HG02763 (cell line): ENCODE data around the gene ARID4B.
A peak's percentile ranks its signal among the peaks of the same experiment; 100 is the strongest.
"Not testable (repeated sequence)": the region's sequence is repeated elsewhere in the genome, so short reads cannot be mapped to it uniquely, and the experiment has no call there.

ENCODE experiments used
- ATAC-seq: cut with Tn5 transposase; IDR thresholded peaks from one replicate; pipeline ENCODE4 v1.9.1; 2021; ENCODE audit warnings: mild to moderate bottlenecking, moderate library complexity; ENCODE audit not compliant: unreplicated experiment

The ARID4B gene

GRCh38 chr1:235275836-235276235, 52.1 kb downstream of the ARID4B start:
- no peak for ATAC-seq

- no peak for ATAC-seq
Measured at GRCh38 chr1:235275223-235275622, 52.8 kb downstream of the ARID4B start.

- ATAC-seq, result no peak
Measured at GRCh38 chr1:235272851-235273250, 55.1 kb downstream of the ARID4B start.

- ATAC-seq, result no peak
Measured at GRCh38 chr1:235270625-235271024, 57.4 kb downstream of the ARID4B start.

- not testable (repeated sequence) for ATAC-seq
Measured at GRCh38 chr1:235269990-235270389, 58.0 kb downstream of the ARID4B start.

GRCh38 chr1:235268379-235269125, 59.4 kb downstream of the ARID4B start:
- ATAC-seq, result no peak

- ATAC-seq, result no peak
Measured at GRCh38 chr1:235266967-235267366, 61.0 kb downstream of the ARID4B start.

- ATAC-seq, result no peak
Measured at GRCh38 chr1:235266325-235266724, 61.7 kb downstream of the ARID4B start.

GRCh38 chr1:235265900-235266299, 62.1 kb downstream of the ARID4B start:
- ATAC-seq, result no peak

- no peak for ATAC-seq
Measured at GRCh38 chr1:235264327-235264726, 63.7 kb downstream of the ARID4B start.

- ATAC-seq, result no peak
Measured at GRCh38 chr1:235262539-235262938, 65.4 kb downstream of the ARID4B start.

- ATAC-seq, result no peak
Measured at GRCh38 chr1:235261243-235261642, 66.7 kb downstream of the ARID4B start.

GRCh38 chr1:235259133-235259778, 68.7 kb downstream of the ARID4B start:
- peak; percentile 44 for ATAC-seq

- not testable (repeated sequence) for ATAC-seq
Measured at GRCh38 chr1:235258068-235258467, 69.9 kb downstream of the ARID4B start.

- ATAC-seq, result no peak
Measured at GRCh38 chr1:235254721-235255120, 73.3 kb downstream of the ARID4B start.

GRCh38 chr1:235253219-235253962, 74.6 kb downstream of the ARID4B start:
- ATAC-seq, result peak; percentile 57

- ATAC-seq, result no peak
Measured at GRCh38 chr1:235250430-235250829, 77.5 kb downstream of the ARID4B start.

GRCh38 chr1:235246022-235246948, 81.7 kb downstream of the ARID4B start:
- ATAC-seq, result no peak

GRCh38 chr1:235244974-235245592, 82.9 kb downstream of the ARID4B start:
- ATAC-seq, result no peak

- no peak for ATAC-seq
Measured at GRCh38 chr1:235240960-235241359, 87.0 kb downstream of the ARID4B start.
